Body of pancreas (tissue), 4 donors: ENCODE results near the gene R3HDM2. TPM values are rescaled to one million over a fixed set of nuclear protein-coding genes. Genes with fewer than 3 reads are reported as not detected.

ENCODE experiments used
- ATAC-seq: fragments of 150-250 bp; one replicate; pipeline ENCODE4 v1.9.1; 2016
- DNase-seq, 4 donors: peaks; one replicate each; pipeline ENCODE4 v3.0.0-alpha.2; 2019
- H3K27ac ChIP-seq, 4 donors: fragments of 200-600 bp; sonication (generic); 1 replicate in 3 of 4; 2 replicates in 1 of 4; pipeline versions ENCODE4 v1.5.1 to v1.6.1; 2016 to 2019; ENCODE audit warnings: mild to moderate bottlenecking in 1 of 4, mixed read lengths in 1 of 4, moderate library complexity in 1 of 4
- H3K27me3 ChIP-seq, 2 donors: fragments of 200-600 bp; sonication (generic); one replicate each; pipeline ENCODE4 v1.6.0; 2016; ENCODE audit warnings: mild to moderate bottlenecking in 1 of 2
- H3K36me3 ChIP-seq, 2 donors: fragments of 200-600 bp; sonication (generic); replicated peaks in 1 of 2; 2 replicates each; pipeline ENCODE4 v1.5.1; 2016; ENCODE audit warnings: low read depth in 2 of 2; ENCODE audit not compliant: insufficient read depth in 1 of 2
- H3K4me1 ChIP-seq: fragments of 200-600 bp; sonication (generic); one replicate; pipeline ENCODE4 v1.6.0; 2016
- H3K4me3 ChIP-seq, 2 donors: fragments of 200-600 bp; sonication (generic); 1 replicate in 1 of 2; 2 replicates in 1 of 2; pipeline ENCODE4 v1.5.1; 2016 to 2019
- H3K9me3 ChIP-seq, 3 donors: fragments of 200-600 bp; sonication (generic); 1 replicate in 2 of 3; 2 replicates in 1 of 3; pipeline ENCODE4 v1.5.1; 2016
- CTCF ChIP-seq, 7 experiments: fragments of 450-650 bp in 4 of 7; fragments of 200-600 bp in 3 of 7; sonication (generic) in 3 of 7; IDR thresholded peaks; one replicate each; pipeline ENCODE4 v1.5.1; 2016 to 2019; ENCODE audit warnings: antibody characterized with exemption in 7 of 7
- POLR2A ChIP-seq, 3 donors: fragments of 450-650 bp; IDR thresholded peaks; one replicate each; pipeline ENCODE4 v1.6.1; 2016; ENCODE audit warnings: antibody characterized with exemption in 3 of 3, mild to moderate bottlenecking in 2 of 3
- WGBS, 2 donors: methylation state at CpG; one replicate each; pipeline ENCODE4 v1.1.5; 2017; 5-methylcytosine and 5-hydroxymethylcytosine counted together
- intact Hi-C: fragments of 100-400 bp; cut with DNase I; formaldehyde crosslinking; loops from one replicate; pipeline ENCODE4 v1.15.1; 2023
- total RNA-seq, 2 donors: library from RNA; depleted of rRNA; stranded (reverse); fragments of >200 nt; gene quantifications; one replicate each; pipeline ENCODE4 v1.1.0, GENCODE V29; 2016

Gene R3HDM2
- total RNA-seq, 2 donors from 2014 or later, result 16.1 to 41.9 TPM

GRCh38 chr12:57451233-57451778, 20.5 kb upstream of the R3HDM2 start:
- no peak overlapping the region for H3K4me3 ChIP-seq
- H3K4me1 ChIP-seq, result peaks cover 9% of the 10 kb centered on the region
- 26 to 45% methylated on average over 5 to 6 of the region's 6 CpGs for WGBS, 2 donors
- no peaks in the 10 kb centered on the region for H3K9me3 ChIP-seq
- intact Hi-C loops, result loop anchor here (5.0 kb wide), 1 partner anchor 149 kb away; no protein-coding TSS in a partner anchor
- TF ChIP-seq POLR2A (IDR thresholded peaks at IDR 0.05), result no peak
- TF ChIP-seq CTCF (IDR thresholded peaks at IDR 0.05), result no peak
- no peaks in the 10 kb centered on the region for H3K27me3 ChIP-seq
- DNase-seq (peak in 1 of 4 donors; percentile 37), ATAC-seq (peak; percentile 22)
- H3K36me3 ChIP-seq, result no peaks in the 10 kb centered on the region
- H3K27ac ChIP-seq, result no peak overlapping the region

GRCh38 chr12:57450057-57450456, 19.2 kb upstream of the R3HDM2 start:
- no peak for DNase-seq
- Histone ChIP-seq H3K27me3 (no peaks in the 10 kb centered on the region), H3K4me3 (no peak overlapping the region), H3K36me3 (no peaks in the 10 kb centered on the region), H3K27ac (no peak overlapping the region), H3K4me1 (peaks cover 9% of the 10 kb centered on the region), H3K9me3 (no peaks in the 10 kb centered on the region)
- intact Hi-C loops, result loop anchor here (5.0 kb wide), 1 partner anchor 148 kb away; no protein-coding TSS in a partner anchor
- TF ChIP-seq POLR2A (IDR thresholded peaks at IDR 0.05) (no peak), CTCF (IDR thresholded peaks at IDR 0.05) (no peak)
- WGBS, 2 donors, result 96 to 97% methylated on average over 3 of the region's 3 CpGs
- ATAC-seq, result no peak

GRCh38 chr12:57449375-57449774, 18.5 kb upstream of the R3HDM2 start:
- ATAC-seq (no peak), DNase-seq (no peak)
- Histone ChIP-seq H3K4me3 (no peak overlapping the region), H3K27me3 (no peaks in the 10 kb centered on the region), H3K27ac (no peak overlapping the region), H3K4me1 (peaks cover 9% of the 10 kb centered on the region), H3K9me3 (no peaks in the 10 kb centered on the region), H3K36me3 (no peaks in the 10 kb centered on the region)
- WGBS, 2 donors, result 94% methylated on average over 7 of the region's 7 CpGs; no CpG with 5 or more reads in 1 of the 2 donors
- TF ChIP-seq CTCF (IDR thresholded peaks at IDR 0.05) (no peak), POLR2A (IDR thresholded peaks at IDR 0.05) (no peak)
- intact Hi-C loops, result no loop called here

GRCh38 chr12:57448669-57449068, 17.8 kb upstream of the R3HDM2 start:
- WGBS, 2 donors, result 60 to 80% methylated on average over 2 of the region's 2 CpGs

More at GRCh38 chr12:57448669-57449068, 17.8 kb upstream of the R3HDM2 start:
- ATAC-seq, result no peak
- Histone ChIP-seq H3K9me3 (no peaks in the 10 kb centered on the region), H3K36me3 (no peaks in the 10 kb centered on the region), H3K4me1 (peaks cover 9% of the 10 kb centered on the region), H3K4me3 (no peak overlapping the region), H3K27me3 (no peaks in the 10 kb centered on the region), H3K27ac (no peak overlapping the region)
- intact Hi-C loops, result no loop called here
- TF ChIP-seq CTCF (IDR thresholded peaks at IDR 0.05) (no peak), POLR2A (IDR thresholded peaks at IDR 0.05) (no peak)
- no peak for DNase-seq
